Activated naive CD4-positive, alpha-beta T cell treated with anti-CD3 and anti-CD28 coated beads, Interleukin-2, amount 50 U/mL, for 16 hours (primary cell): Measurements from ENCODE around the gene FRMD8.

Experiments
- DNase-seq: peaks from one replicate; pipeline ENCODE4 v3.0.0-alpha.2; 2020

Gene FRMD8

GRCh38 chr11:65386307-65387140 is at the start of gene FRMD8:
FRMD8 (plus strand) TSS chr11:65386637; CDS start chr11:65387037, 400 bp downstream.
- peak; percentile 87 for DNase-seq

GRCh38 chr11:65338676-65339075 is 47.8 kb upstream of the FRMD8 start:
- DNase-seq: no peak

GRCh38 chr11:65340226-65340625 is 46.2 kb upstream of the FRMD8 start:
- no peak for DNase-seq

- DNase-seq: no peak
Measured at GRCh38 chr11:65341856-65342255, 44.6 kb upstream of the FRMD8 start.

GRCh38 chr11:65351511-65351910 is 34.9 kb upstream of the FRMD8 start:
- DNase-seq: no peak

- DNase-seq: no peak
Measured at GRCh38 chr11:65352783-65353182, 33.7 kb upstream of the FRMD8 start.

- DNase-seq: no peak
Measured at GRCh38 chr11:65353376-65353775, 33.1 kb upstream of the FRMD8 start.

- no peak for DNase-seq
Measured at GRCh38 chr11:65353900-65354264, 32.6 kb upstream of the FRMD8 start.

- peak; percentile 97 for DNase-seq
Measured at GRCh38 chr11:65354265-65355012, 32.0 kb upstream of the FRMD8 start, which contains the start of gene TIGD3. TIGD3 (plus strand) TSS chr11:65354751; CDS start chr11:65355809, 1,058 bp downstream.

DNA sequence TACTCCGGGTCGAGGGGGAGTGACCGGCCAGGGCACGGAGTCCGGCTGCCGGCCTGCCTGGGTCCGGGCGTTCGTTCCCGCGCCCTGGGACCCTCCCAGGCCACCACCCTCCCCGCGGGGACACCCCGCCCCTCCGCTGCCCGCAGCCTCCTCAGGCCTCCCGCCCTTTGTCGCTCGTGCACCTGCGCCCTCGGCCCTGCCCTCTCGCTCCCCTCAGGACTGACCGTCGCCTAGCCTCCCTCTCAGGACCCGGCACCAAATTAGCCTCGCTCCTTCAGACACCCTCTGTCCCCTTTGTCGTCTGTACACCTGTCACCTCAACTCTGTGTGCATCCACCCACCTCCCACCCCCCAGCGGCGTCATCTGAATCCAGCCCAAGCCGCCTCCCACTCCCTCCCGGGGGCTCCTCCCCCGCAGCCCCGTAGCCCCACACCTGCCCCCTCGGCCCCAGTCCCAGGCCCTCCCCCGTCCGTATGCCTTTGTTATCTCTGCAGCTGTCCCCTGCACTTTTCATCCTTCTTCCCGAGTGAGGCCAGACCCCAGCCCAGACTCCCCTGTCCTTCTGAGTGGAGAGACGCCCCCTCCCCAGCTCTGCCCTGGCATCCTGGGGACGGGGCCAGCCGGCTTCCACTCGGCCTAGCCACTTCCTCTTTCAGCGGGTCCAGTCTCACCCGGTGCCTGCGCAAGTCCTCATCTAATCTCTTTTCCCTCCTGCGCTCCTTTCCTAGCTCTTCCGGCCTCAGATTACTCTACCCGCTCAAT is 31.2 kb upstream of the FRMD8 start:
- DNase-seq: peak; percentile 70

GRCh38 chr11:65355776-65356393 is 30.6 kb upstream of the FRMD8 start:
- DNase-seq: no peak

DNA sequence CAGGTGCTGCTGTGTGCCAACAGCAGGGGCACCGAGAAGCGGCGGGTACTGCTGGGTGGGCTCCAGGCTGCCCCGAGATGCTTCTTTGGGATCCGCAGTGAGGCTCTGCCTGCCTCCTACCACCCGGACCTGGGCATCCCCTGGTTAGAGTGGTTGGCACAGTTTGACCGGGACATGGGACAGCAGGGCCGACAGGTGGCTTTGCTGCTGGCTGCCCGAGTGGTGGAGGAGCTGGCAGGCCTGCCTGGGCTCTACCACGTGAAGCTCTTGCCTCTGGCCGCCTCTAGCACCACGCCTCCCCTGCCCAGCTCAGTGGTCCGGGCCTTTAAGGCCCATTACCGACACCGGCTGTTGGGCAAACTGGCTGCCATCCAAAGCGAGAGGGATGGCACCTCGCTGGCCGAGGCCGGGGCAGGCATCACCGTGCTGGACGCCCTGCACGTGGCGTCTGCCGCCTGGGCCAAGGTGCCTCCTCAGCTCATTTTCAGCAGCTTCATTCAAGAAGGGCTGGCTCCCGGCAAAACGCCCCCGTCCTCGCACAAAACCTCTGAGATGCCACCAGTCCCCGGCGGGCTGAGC is 30.0 kb upstream of the FRMD8 start:
- DNase-seq: no peak

GRCh38 chr11:65357856-65358356 is 28.5 kb upstream of the FRMD8 start:
- no peak for DNase-seq

GRCh38 chr11:65362320-65362931 is 24.0 kb upstream of the FRMD8 start:
- DNase-seq: no peak

GRCh38 chr11:65362966-65363365 is 23.5 kb upstream of the FRMD8 start:
- DNase-seq: no peak

GRCh38 chr11:65363770-65364169 is 22.7 kb upstream of the FRMD8 start:
- DNase-seq: no peak

GRCh38 chr11:65366340-65366773 is 20.1 kb upstream of the FRMD8 start:
- DNase-seq: no peak

DNA sequence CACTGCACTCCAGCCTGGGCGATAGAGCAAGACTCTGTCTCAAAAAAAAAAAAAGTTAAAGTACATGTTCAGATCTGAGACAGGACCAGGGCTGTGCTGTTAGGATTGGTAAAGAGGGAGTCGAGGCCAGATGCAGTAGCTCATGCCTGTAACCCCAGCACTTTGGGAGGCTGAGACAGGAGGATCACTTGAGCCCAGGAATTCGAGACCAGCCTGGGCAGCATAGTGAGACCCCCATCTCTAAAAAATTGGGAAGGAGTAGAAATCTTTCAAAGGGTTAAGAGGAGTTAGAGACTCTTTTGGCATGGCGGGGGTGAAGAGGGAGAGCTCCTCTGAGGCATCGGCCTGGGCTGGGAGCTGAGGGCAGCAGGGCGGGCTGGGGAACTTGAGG is 15.8 kb upstream of the FRMD8 start:
- no peak for DNase-seq

DNA sequence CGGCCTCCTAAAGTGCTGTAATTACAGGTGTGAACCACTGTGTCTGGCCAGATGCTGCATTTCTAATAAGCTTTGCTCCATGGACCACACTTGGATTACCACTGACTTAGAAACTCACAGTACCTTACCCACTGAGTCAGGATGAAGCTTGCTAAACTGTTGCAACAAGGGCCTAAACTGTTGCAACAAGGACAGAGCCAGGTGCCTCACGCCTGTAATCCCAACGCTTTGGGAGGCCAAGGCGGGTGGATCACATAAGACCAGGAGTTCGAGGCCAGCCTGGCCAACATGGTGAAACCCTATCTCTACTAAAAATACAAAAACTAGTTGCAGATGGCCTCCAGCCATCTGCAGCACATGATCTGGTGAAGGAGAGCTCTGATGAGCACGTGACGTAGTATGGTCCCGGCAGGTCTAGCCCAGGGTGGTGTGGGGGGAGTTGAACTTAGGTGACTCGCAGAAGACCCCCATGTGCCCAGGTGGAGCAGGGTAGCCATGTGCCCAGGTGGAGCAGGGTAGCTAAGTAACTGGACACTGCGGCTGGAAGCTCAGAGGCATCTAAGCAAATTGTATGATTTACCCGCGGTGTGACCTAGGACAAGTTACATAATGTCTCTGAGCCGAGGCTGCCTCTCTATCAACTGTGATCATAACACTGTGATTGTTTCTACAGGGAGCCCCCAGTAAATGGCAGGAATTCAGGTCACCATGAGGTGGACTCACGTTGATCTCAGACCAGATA is 12.4 kb upstream of the FRMD8 start:
- no peak for DNase-seq

DNA sequence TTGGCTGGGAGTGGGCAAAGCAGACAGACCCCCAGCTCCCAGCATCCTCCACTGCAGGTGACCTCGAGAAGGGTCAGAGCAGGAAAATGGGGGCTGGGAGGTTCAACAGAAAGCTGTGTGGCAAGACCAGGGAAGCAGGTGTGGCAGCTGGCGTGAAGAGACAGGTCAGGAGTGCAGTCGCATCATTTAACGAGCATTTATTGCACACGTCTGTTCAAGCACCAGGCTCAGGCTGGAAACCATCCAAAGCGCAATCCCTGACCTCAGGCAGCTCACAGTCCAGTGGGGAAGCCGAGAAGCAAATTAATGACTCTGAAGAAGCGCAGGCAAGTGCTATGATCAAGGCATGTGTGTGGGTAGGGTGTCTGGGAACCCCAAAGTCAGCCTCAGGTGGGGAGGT is 11.4 kb upstream of the FRMD8 start:
- DNase-seq: no peak

- no peak for DNase-seq
Measured at GRCh38 chr11:65376138-65376713, 10.2 kb upstream of the FRMD8 start.
